Islet of Langerhans (tissue), 1 donor: ENCODE data around the gene SRP68.

Experiments used
- FAIRE-seq: peaks from one replicate; lab custom pipeline; 2011; peaks lifted over from hg19 to GRCh38; lab: Jason Lieb, UNC

SRP68 gene

GRCh38 chr17:75996665-75997590, 75.4 kb downstream of the SRP68 start:
- FAIRE-seq: no peak

DNA sequence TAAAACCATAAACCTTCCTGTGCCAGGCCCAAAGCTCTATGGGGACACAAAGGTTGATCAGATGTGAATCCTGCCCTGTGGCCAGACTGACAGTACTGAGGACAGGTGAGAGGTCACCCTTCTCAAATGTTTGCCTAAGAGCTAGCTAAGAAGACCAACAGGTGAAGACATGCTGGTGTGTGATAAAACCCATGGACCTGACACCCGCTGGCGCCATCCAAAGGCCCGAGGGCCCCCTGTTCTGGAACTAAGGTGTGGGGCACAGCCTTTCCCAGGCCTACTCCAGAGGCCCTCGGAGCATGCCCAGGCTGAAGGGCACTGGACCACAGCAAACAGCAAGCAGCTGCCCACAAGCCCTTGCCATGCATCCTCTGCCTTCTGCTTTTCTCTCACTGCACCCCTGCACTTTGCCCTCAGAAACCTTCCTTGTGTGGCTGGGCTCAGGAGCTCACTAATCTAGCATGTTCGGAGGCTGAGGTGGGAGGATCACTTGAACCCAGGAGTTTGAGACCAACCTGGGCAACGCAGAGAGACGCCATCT, 76.9 kb downstream of the SRP68 start:
- no peak for FAIRE-seq

GRCh38 chr17:75994802-75995370, 77.4 kb downstream of the SRP68 start:
- no peak for FAIRE-seq

- FAIRE-seq: no peak
Observed at GRCh38 chr17:75991396-75991795, 80.9 kb downstream of the SRP68 start.
